ENCODE data around the gene PPP4C.

GRCh38 chr16:30088237-30088831, 12.5 kb downstream of the PPP4C start:
- no peak for TF ChIP-seq POLR2A (IDR thresholded peaks at IDR 0.05; ENCODE audit: low read length)
- TF ChIP-seq GATA1 (IDR thresholded peaks at IDR 0.05; ENCODE audit: low read depth, low read length), result no peak

Data from erythroblast (primary cell).